IMR-90 (cell line): ENCODE data around the gene ZNF467. TPM values are rescaled to one million over a fixed set of nuclear protein-coding genes. Genes with fewer than 3 reads are reported as not detected.
A peak's percentile ranks its signal among the peaks of the same experiment; 100 is the strongest.

ENCODE experiments used
- ATAC-seq: fragments of 200-7000 bp; cut with Tn5 transposase; 2 replicates; pipeline ENCODE4 v1.9.1; 2020; ENCODE audit warnings: low read depth, mild to moderate bottlenecking, moderate library complexity
- BruUV-seq: library from RNA; stranded (reverse); fragments of 400-500 nt; replicated peaks from 2 replicates; lab custom pipeline; 2021; lab: Mats Ljungman, UMichigan
- CTCF ChIA-PET: fragments of 300-600 bp; formaldehyde crosslinking; extraction: SDS; loops from one replicate; lab custom pipeline; 2021; ENCODE audit warnings: antibody characterized with exemption; lab: Yijun Ruan, JAX
- POLR2A ChIA-PET: fragments of 300-600 bp; sonication (Branson Sonifier 250); formaldehyde crosslinking; loops from one replicate; lab custom pipeline; 2022; ENCODE audit warnings: antibody characterized with exemption; ENCODE audit not compliant: unreplicated experiment; lab: Charles Lee
- DNase-seq: peaks from one replicate; pipeline ENCODE4 v3.0.0; 2013
- H2AFZ ChIP-seq: replicated peaks from 2 replicates; pipeline ENCODE3; 2013; ENCODE audit warnings: low read length, mild to moderate bottlenecking; ENCODE audit not compliant: poor library complexity
- H2AK5ac ChIP-seq: 2 replicates; pipeline ENCODE4 v1.6.1; 2013; ENCODE audit warnings: low read depth, low read length, inconsistent platforms
- H2AK9ac ChIP-seq: replicated peaks from 2 replicates; pipeline ENCODE3; 2013; ENCODE audit warnings: mild to moderate bottlenecking, low read depth, low read length, moderate library complexity; ENCODE audit not compliant: poor library complexity
- H2BK120ac ChIP-seq: 2 replicates; pipeline ENCODE4 v1.6.1; 2013; ENCODE audit warnings: low read depth, low read length, inconsistent platforms
- H2BK15ac ChIP-seq: 3 replicates; pipeline ENCODE4 v1.6.1; 2013; ENCODE audit warnings: low read depth, low read length, inconsistent platforms
- H2BK20ac ChIP-seq: 2 replicates; pipeline ENCODE4 v1.6.1; 2013; ENCODE audit warnings: low read depth, mild to moderate bottlenecking, inconsistent platforms, low read length, moderate library complexity
- H2BK5ac ChIP-seq: 2 replicates; pipeline ENCODE4 v1.6.1; 2013; ENCODE audit warnings: mild to moderate bottlenecking, low read depth, low read length, inconsistent platforms; ENCODE audit not compliant: poor library complexity, severe bottlenecking
- H3K14ac ChIP-seq: replicated peaks from 2 replicates; pipeline ENCODE4 v1.6.1; 2013; ENCODE audit warnings: low read depth, low read length, inconsistent platforms
- H3K18ac ChIP-seq: 2 replicates; pipeline ENCODE4 v1.6.1; 2013; ENCODE audit warnings: low read depth, low read length, control low read depth
- H3K23ac ChIP-seq: 2 replicates; pipeline ENCODE4 v1.6.1; 2013; ENCODE audit warnings: low read depth, low read length, inconsistent platforms
- H3K27ac ChIP-seq: 2 replicates; pipeline ENCODE4 v1.5.1; 2013; ENCODE audit warnings: mild to moderate bottlenecking, control low read depth, low read length; ENCODE audit not compliant: insufficient read depth
- H3K27me3 ChIP-seq: 2 replicates; pipeline ENCODE4 v1.6.1; 2013; ENCODE audit warnings: low read length; ENCODE audit not compliant: control insufficient read depth, insufficient read depth
- H3K36me3 ChIP-seq: 2 replicates; pipeline ENCODE4 v1.6.1; 2013; ENCODE audit warnings: low read length, mixed read lengths; ENCODE audit not compliant: control insufficient read depth, insufficient read depth
- H3K4ac ChIP-seq: 2 replicates; pipeline ENCODE4 v1.6.1; 2013; ENCODE audit warnings: low read depth, low read length, inconsistent platforms
- H3K4me1 ChIP-seq: 2 replicates; pipeline ENCODE4 v1.6.1; 2013; ENCODE audit warnings: low read length, mixed read lengths; ENCODE audit not compliant: control insufficient read depth, insufficient read depth
- H3K4me2 ChIP-seq: 2 replicates; pipeline ENCODE4 v1.6.1; 2013; ENCODE audit warnings: low read depth, mild to moderate bottlenecking, control low read depth, low read length, moderate library complexity
- H3K4me3 ChIP-seq: 2 replicates; pipeline ENCODE4 v1.5.1; 2013; ENCODE audit warnings: low read depth, mild to moderate bottlenecking, control low read depth, low read length, moderate library complexity; ENCODE audit not compliant: insufficient read depth
- H3K56ac ChIP-seq: 2 replicates; pipeline ENCODE4 v1.6.1; 2013; ENCODE audit warnings: low read length, inconsistent platforms; ENCODE audit not compliant: insufficient read depth; ENCODE audit errors: extremely low read depth
- H3K79me1 ChIP-seq, 2 experiments: 2 replicates each; pipeline ENCODE4 v1.6.1; 2013; ENCODE audit warnings: low read length in 2 of 2, inconsistent platforms in 1 of 2, low read depth in 1 of 2
- H3K9ac ChIP-seq: 2 replicates; pipeline ENCODE4 v1.6.1; 2013; ENCODE audit warnings: low read depth, low read length, control low read depth
- H3K9me1 ChIP-seq: 2 replicates; pipeline ENCODE4 v1.6.1; 2013; ENCODE audit warnings: low read length, inconsistent platforms; ENCODE audit not compliant: insufficient read depth
- H3K9me3 ChIP-seq: 2 replicates; pipeline ENCODE4 v1.6.1; 2013; ENCODE audit warnings: low read length; ENCODE audit not compliant: control insufficient read depth, insufficient read depth
- H4K20me1 ChIP-seq: 2 replicates; pipeline ENCODE4 v1.6.1; 2013; ENCODE audit warnings: low read length, inconsistent platforms; ENCODE audit not compliant: insufficient read depth
- H4K5ac ChIP-seq: 2 replicates; pipeline ENCODE4 v1.6.1; 2013; ENCODE audit warnings: mild to moderate bottlenecking, low read depth, low read length, control low read depth
- H4K8ac ChIP-seq, 2 experiments: 2 replicates each; pipeline ENCODE4 v1.6.1; 2013; ENCODE audit warnings: low read depth in 2 of 2, low read length in 2 of 2, control low read depth in 1 of 2, inconsistent platforms in 1 of 2
- H4K91ac ChIP-seq: 2 replicates; pipeline ENCODE4 v1.6.1; 2013; ENCODE audit warnings: low read depth, low read length, inconsistent platforms; ENCODE audit not compliant: insufficient read depth
- CHD1 ChIP-seq: IDR thresholded peaks from 2 replicates; pipeline ENCODE4 v1.6.1; 2012; ENCODE audit warnings: low read depth, low read length, improper control_type of control experiment
- FOS ChIP-seq: fragments of 150-350 bp; IDR thresholded peaks from 2 replicates; pipeline ENCODE4 v1.6.1; 2016; ENCODE audit warnings: low read depth, low read length
- POLR2A ChIP-seq: IDR thresholded peaks from 2 replicates; pipeline ENCODE4 v1.6.1; 2012; ENCODE audit warnings: mild to moderate bottlenecking, low read depth, low read length
- WGBS, 2 experiments: methylation state at CpG; one replicate each; pipeline versions ENCODE4 v1.1.5 to v1.1.7; 2013; ENCODE audit warnings: missing lambda C conversion rate in 2 of 2; ENCODE audit not compliant: insufficient read length in 1 of 2; ENCODE audit errors: extremely low coverage in 2 of 2; 5-methylcytosine and 5-hydroxymethylcytosine counted together
- dilution Hi-C: fragments of 300-500 bp; cut with HindIII; formaldehyde crosslinking; loops from one replicate; pipeline ENCODE4 v1.14.3; 2018; ENCODE audit warnings: low sequenced_read_pairs; ENCODE audit not compliant: unreplicated experiment
- in situ Hi-C: fragments of 300-500 bp; cut with MboI; formaldehyde crosslinking; loops from 3 replicates; pipeline ENCODE4 v1.14.3; 2019; ENCODE audit warnings: low sequenced_read_pairs, inconsistent platforms, mixed read lengths
- intact Hi-C: fragments of 100-400 bp; cut with micrococcal nuclease; formaldehyde crosslinking; loops from 2 replicates; pipeline ENCODE4 v1.10.0; 2022
- polyA plus RNA-seq, 3 experiments: library from polyadenylated mRNA; depleted of rRNA; stranded (reverse); fragments of >200 nt; gene quantifications; 2 replicates each; pipeline ENCODE4 v1.2.3, GENCODE V29; 2012; ENCODE audit warnings: low replicate concordance in 1 of 3
- total RNA-seq: library from RNA; depleted of rRNA; stranded (reverse); fragments of >200 nt; gene quantifications from 2 replicates; pipeline ENCODE4 v1.2.3, GENCODE V29; 2012

Gene ZNF467
- total and polyA plus RNA-seq, 2 of the 4 experiments (the other 2 are of a cell fraction): 0.67 TPM; not detected in 1

DNA sequence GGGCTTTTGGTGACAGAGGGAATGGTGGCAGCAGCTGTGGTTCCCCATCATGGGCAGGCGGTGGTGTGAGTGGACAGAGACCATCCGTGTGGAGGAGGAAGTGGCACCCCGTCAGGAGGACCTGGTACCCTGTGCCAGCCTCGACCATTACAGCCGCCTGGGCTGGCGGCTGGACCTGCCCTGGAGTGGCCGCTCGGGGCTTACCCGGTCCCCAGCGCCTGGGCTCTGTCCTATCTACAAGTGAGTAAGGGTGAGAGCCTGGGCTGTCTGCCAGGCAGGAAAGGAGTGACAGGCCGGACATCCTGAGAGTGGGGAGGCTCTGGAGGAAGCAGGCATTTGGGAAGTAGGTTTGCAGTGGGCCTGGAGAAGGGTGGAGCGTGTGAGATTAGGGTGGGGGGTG is 2.9 kb upstream of the ZNF467 start:
- Histone ChIP-seq H3K4me1 (no peaks in the 10 kb centered on the region; the same call in 1 of the 2 replicates), H2BK5ac (no peak overlapping the region), H3K9me1 (no peaks in the 10 kb centered on the region), H4K91ac (no peak overlapping the region), H3K9me3 (no peaks in the 10 kb centered on the region), H3K14ac (no peak overlapping the region), H2AK5ac (no peak overlapping the region), H3K18ac (no peak overlapping the region), H4K20me1 (peaks cover 4% of the 10 kb centered on the region), H3K36me3 (no peaks in the 10 kb centered on the region), H3K27me3 (peaks cover 41% of the 10 kb centered on the region), H3K23ac (no peak overlapping the region), H4K8ac (no peak overlapping the region), H3K27ac (no peak overlapping the region), H3K79me1 (no peaks in the 10 kb centered on the region), H3K4me2 (no peak overlapping the region), H3K4me3 (no peak overlapping the region), H2BK20ac (no peak overlapping the region), H4K5ac (no peak overlapping the region), H2AK9ac (no peak overlapping the region), H2BK15ac (no peak overlapping the region), H3K56ac (no peak overlapping the region), H3K4ac (no peak overlapping the region), H3K9ac (no peak overlapping the region), H2AFZ (no peak overlapping the region), H2BK120ac (no peak overlapping the region)
- no TSS peak for BruUV-seq
- dilution Hi-C loops: no loop called here
- in situ Hi-C loops: no loop called here
- TF ChIP-seq POLR2A (no peak), CHD1 (no peak), FOS (no peak)
- ChIA-PET CTCF (no interaction called here), POLR2A (no interaction called here)
- DNase-seq (peak; percentile 15), ATAC-seq (no peak)
- intact Hi-C loops: no loop called here
- no CpG with 5 or more reads among the region's 12 CpGs for WGBS, 2 experiments
